Endothelial cell of umbilical vein (primary cell): ENCODE results near the gene PANX1. TPM values are rescaled to one million over a fixed set of nuclear protein-coding genes. Genes with fewer than 3 reads are reported as not detected.

ENCODE experiments used
- BruUV-seq: library from RNA; stranded (reverse); fragments of 400-500 nt; replicated peaks from 2 replicates; lab custom pipeline; 2021; lab: Mats Ljungman, UMichigan
- CTCF ChIA-PET: fragments of 300-600, 350-600 bp; sonication (Branson Sonifier 250); formaldehyde crosslinking; loops from one replicate; lab custom pipeline; 2021; ENCODE audit warnings: antibody characterized with exemption, inconsistent platforms; lab: Charles Lee
- POLR2A ChIA-PET: fragments of 300-600, 350-600 bp; sonication (Branson Sonifier 250); formaldehyde crosslinking; loops from one replicate; lab custom pipeline; 2021; ENCODE audit warnings: antibody characterized with exemption, inconsistent platforms; lab: Charles Lee
- DNase-seq: peaks from one replicate; pipeline ENCODE4 v3.0.0-alpha.2; 2011; ENCODE audit warnings: low read depth, low spot score
- FAIRE-seq: peaks from 2 replicates; lab custom pipeline; 2011; peaks lifted over from hg19 to GRCh38; lab: Jason Lieb, UNC
- H2AFZ ChIP-seq: 2 replicates; pipeline ENCODE4 v1.6.0; 2012; ENCODE audit warnings: low read depth, low read length, control low read depth, inconsistent platforms
- H3K27ac ChIP-seq: 2 replicates; pipeline ENCODE4 v1.5.1; 2011; ENCODE audit warnings: low read depth, mild to moderate bottlenecking, control low read depth, low read length, moderate library complexity; ENCODE audit not compliant: insufficient read depth
- H3K27me3 ChIP-seq, 2 experiments: 2 replicates each; pipeline versions ENCODE4 v1.6.0 to v1.6.1; 2011; ENCODE audit warnings: low read length in 2 of 2, mixed read lengths in 1 of 2; ENCODE audit not compliant: control insufficient read depth in 2 of 2, insufficient read depth in 2 of 2
- H3K36me3 ChIP-seq, 2 experiments: 2 replicates in 1 of 2; 3 replicates in 1 of 2; pipeline ENCODE4 v1.5.1; 2011; ENCODE audit warnings: low read length in 2 of 2, mild to moderate bottlenecking in 1 of 2, moderate library complexity in 1 of 2; ENCODE audit not compliant: control insufficient read depth in 2 of 2, insufficient read depth in 2 of 2; ENCODE audit errors: extremely low read depth in 1 of 2
- H3K4me1 ChIP-seq: 3 replicates; pipeline ENCODE4 v1.5.1; 2011; ENCODE audit warnings: mild to moderate bottlenecking, low read length; ENCODE audit not compliant: control insufficient read depth, insufficient read depth; ENCODE audit errors: extremely low read depth
- H3K4me2 ChIP-seq: 2 replicates; pipeline ENCODE4 v1.6.1; 2011; ENCODE audit warnings: low read length, control low read depth, mixed read lengths; ENCODE audit not compliant: insufficient read depth
- H3K4me3 ChIP-seq, 3 experiments: fragments of 200-600 bp in 1 of 3; sonication (generic), shearing (Covaris generic) in 1 of 3; replicated peaks in 1 of 3; 2 replicates each; pipeline ENCODE4 v1.5.1; 2011 to 2016; ENCODE audit warnings: control low read depth in 3 of 3, low read length in 3 of 3, mild to moderate bottlenecking in 2 of 3, inconsistent platforms in 1 of 3, low read depth in 1 of 3, moderate library complexity in 1 of 3; ENCODE audit not compliant: insufficient read depth in 1 of 3
- H3K79me2 ChIP-seq: 2 replicates; pipeline ENCODE4 v1.6.0; 2012; ENCODE audit warnings: low read length, inconsistent platforms; ENCODE audit not compliant: control insufficient read depth, insufficient read depth
- H3K9ac ChIP-seq: replicated peaks from 2 replicates; pipeline ENCODE3; 2011; ENCODE audit warnings: low read length, control low read depth; ENCODE audit not compliant: insufficient read depth; ENCODE audit errors: extremely low read depth
- H3K9me1 ChIP-seq: replicated peaks from 3 replicates; pipeline ENCODE4 v1.6.0; 2011; ENCODE audit warnings: mild to moderate bottlenecking, low read length; ENCODE audit not compliant: control insufficient read depth, insufficient read depth; ENCODE audit errors: extremely low read depth
- H3K9me3 ChIP-seq: replicated peaks from 2 replicates; pipeline ENCODE4 v1.5.1; 2012; ENCODE audit warnings: low read length, inconsistent platforms; ENCODE audit not compliant: control insufficient read depth, insufficient read depth
- H4K20me1 ChIP-seq: replicated peaks from 2 replicates; pipeline ENCODE3; 2011; ENCODE audit warnings: mild to moderate bottlenecking, low read length; ENCODE audit not compliant: control insufficient read depth, insufficient read depth; ENCODE audit errors: extremely low read depth
- EZH2 ChIP-seq: IDR thresholded peaks from 2 replicates; pipeline ENCODE4 v1.6.1; 2012; ENCODE audit warnings: borderline replicate concordance, low read depth, mild to moderate bottlenecking, moderate library complexity, low read length, inconsistent platforms; ENCODE audit not compliant: severe bottlenecking
- FOS ChIP-seq: IDR thresholded peaks from 2 replicates; pipeline ENCODE4 v1.6.1; 2011; ENCODE audit warnings: mild to moderate bottlenecking, low read length, moderate library complexity, borderline replicate concordance; ENCODE audit not compliant: insufficient read depth
- GATA2 ChIP-seq: IDR thresholded peaks from 2 replicates; pipeline ENCODE4 v1.7.0; 2011; ENCODE audit warnings: low read depth, mild to moderate bottlenecking, moderate library complexity, mixed read lengths, low read length; ENCODE audit not compliant: insufficient read length, insufficient read depth
- JUN ChIP-seq: IDR thresholded peaks from 2 replicates; pipeline ENCODE4 v1.6.1; 2011; ENCODE audit warnings: borderline replicate concordance, low read depth; ENCODE audit not compliant: insufficient read length, insufficient read depth
- MYC ChIP-seq: IDR thresholded peaks from one replicate; pipeline ENCODE4 v1.6.1; 2011; ENCODE audit warnings: mild to moderate bottlenecking, low read depth, low read length
- POLR2A ChIP-seq: IDR thresholded peaks from 2 replicates; pipeline ENCODE4 v1.6.1; 2012; ENCODE audit warnings: low read depth, mild to moderate bottlenecking, control low read depth, low read length
- POLR2AphosphoS5 ChIP-seq: IDR thresholded peaks from 2 replicates; pipeline ENCODE4 v1.6.1; 2012; ENCODE audit warnings: low read depth, mild to moderate bottlenecking, control low read depth, low read length, moderate library complexity; ENCODE audit not compliant: insufficient read depth
- dilution Hi-C: fragments of 300-500 bp; cut with MboI; formaldehyde crosslinking; loops from one replicate; pipeline ENCODE4 v1.15.0; 2019; ENCODE audit warnings: low sequenced_read_pairs; ENCODE audit not compliant: extremely low pct_ligation_motif_present
- intact Hi-C: fragments of 100-400 bp; cut with micrococcal nuclease; formaldehyde crosslinking; loops from one replicate; pipeline ENCODE4 v1.10.0; 2022
- polyA plus RNA-seq, 4 experiments: library from polyadenylated mRNA; depleted of rRNA in 3 of 4; stranded (reverse) in 3 of 4; unstranded in 1 of 4; fragments of >200 nt; gene quantifications; 2 replicates each; pipeline versions ENCODE4 v1.2.1 to v1.2.3, GENCODE V29; 2011 to 2012; ENCODE audit warnings: missing spikeins in 1 of 4
- total RNA-seq: library from RNA; stranded (reverse); gene quantifications from 2 replicates; pipeline ENCODE4 v1.2.3, GENCODE V29; 2021
- TF ChIP-seq, protein P1 (sequence below), 2 donors: IDR thresholded peaks; 1 replicate in 1 of 2; 2 replicates in 1 of 2; pipeline ENCODE4 v1.5.1; 2011; ENCODE audit warnings: low read length in 2 of 2, mild to moderate bottlenecking in 2 of 2, moderate library complexity in 2 of 2, control low read depth in 1 of 2, inconsistent platforms in 1 of 2, low read depth in 1 of 2; ENCODE audit not compliant: insufficient read depth in 1 of 2; ENCODE audit errors: extremely low read depth in 1 of 2
- TF ChIP-seq, protein P2 (sequence below): IDR thresholded peaks from 2 replicates; pipeline ENCODE4 v1.6.1; 2011; ENCODE audit not compliant: insufficient read depth, insufficient read length

PANX1 gene
- total and polyA plus RNA-seq, 2 donors (not counting 3 experiments of a cell fraction or from before 2014, with no cell fraction given): 9.5 to 20.9 TPM

DNA sequence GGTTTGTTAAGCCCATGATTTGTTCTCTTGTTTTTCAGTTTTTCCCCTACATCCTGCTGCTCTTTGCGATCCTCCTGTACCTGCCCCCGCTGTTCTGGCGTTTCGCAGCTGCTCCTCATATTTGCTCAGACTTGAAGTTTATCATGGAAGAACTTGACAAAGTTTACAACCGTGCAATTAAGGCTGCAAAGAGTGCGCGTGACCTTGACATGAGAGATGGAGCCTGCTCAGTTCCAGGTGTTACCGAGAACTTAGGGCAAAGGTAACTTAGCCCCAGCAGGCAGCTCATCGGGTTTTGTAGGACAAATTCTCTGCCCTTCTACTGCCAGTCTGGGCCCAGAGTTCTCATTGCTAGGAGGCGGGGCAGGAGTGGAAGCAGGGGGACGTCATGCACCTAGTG lies 49.7 kb downstream of the PANX1 start:
- TF ChIP-seq, protein P1, sequence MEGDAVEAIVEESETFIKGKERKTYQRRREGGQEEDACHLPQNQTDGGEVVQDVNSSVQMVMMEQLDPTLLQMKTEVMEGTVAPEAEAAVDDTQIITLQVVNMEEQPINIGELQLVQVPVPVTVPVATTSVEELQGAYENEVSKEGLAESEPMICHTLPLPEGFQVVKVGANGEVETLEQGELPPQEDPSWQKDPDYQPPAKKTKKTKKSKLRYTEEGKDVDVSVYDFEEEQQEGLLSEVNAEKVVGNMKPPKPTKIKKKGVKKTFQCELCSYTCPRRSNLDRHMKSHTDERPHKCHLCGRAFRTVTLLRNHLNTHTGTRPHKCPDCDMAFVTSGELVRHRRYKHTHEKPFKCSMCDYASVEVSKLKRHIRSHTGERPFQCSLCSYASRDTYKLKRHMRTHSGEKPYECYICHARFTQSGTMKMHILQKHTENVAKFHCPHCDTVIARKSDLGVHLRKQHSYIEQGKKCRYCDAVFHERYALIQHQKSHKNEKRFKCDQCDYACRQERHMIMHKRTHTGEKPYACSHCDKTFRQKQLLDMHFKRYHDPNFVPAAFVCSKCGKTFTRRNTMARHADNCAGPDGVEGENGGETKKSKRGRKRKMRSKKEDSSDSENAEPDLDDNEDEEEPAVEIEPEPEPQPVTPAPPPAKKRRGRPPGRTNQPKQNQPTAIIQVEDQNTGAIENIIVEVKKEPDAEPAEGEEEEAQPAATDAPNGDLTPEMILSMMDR (IDR thresholded peaks at IDR 0.05; ENCODE audit: extremely low read depth in 1 of 2, insufficient read depth in 1 of 2, low read depth in 1 of 2, low read length in 2 of 2): no peak
- no peak for TF ChIP-seq GATA2
- no peak for TF ChIP-seq POLR2A
- TF ChIP-seq FOS: no peak
- no peak for TF ChIP-seq EZH2
- peaks cover 2% of the 10 kb centered on the region for H3K79me2 ChIP-seq
- dilution Hi-C loops (no loop called here), intact Hi-C loops (no loop called here)
- no peaks in the 10 kb centered on the region for H4K20me1 ChIP-seq
- H3K4me1 ChIP-seq: no peaks in the 10 kb centered on the region
- BruUV-seq: no TSS peak
- no peak for DNase-seq
- no peak overlapping the region for H3K27ac ChIP-seq
- H3K36me3 ChIP-seq: peaks cover 0 to 5% of the 10 kb centered on the region in 2 experiments
- no peaks in the 10 kb centered on the region for H3K27me3 ChIP-seq
- POLR2A ChIA-PET: no interaction called here
- H3K4me3 ChIP-seq: no peak overlapping the region
- no peak overlapping the region for H3K9ac ChIP-seq
- no peak overlapping the region for H3K4me2 ChIP-seq
- H2AFZ ChIP-seq: no peak overlapping the region
- H3K9me1 ChIP-seq: no peaks in the 10 kb centered on the region
- no peak for FAIRE-seq
- CTCF ChIA-PET: interaction anchor here (1.5 kb wide), 1 partner anchor 13 kb away, joined by 3 read pairs; no protein-coding TSS in a partner anchor
- no peaks in the 10 kb centered on the region for H3K9me3 ChIP-seq

DNA sequence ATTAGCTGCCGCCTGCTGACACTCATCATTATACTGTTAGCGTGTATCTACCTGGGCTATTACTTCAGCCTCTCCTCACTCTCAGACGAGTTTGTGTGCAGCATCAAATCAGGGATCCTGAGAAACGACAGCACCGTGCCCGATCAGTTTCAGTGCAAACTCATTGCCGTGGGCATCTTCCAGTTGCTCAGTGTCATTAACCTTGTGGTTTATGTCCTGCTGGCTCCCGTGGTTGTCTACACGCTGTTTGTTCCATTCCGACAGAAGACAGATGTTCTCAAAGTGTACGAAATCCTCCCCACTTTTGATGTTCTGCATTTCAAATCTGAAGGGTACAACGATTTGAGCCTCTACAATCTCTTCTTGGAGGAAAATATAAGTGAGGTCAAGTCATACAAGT lies 51.1 kb downstream of the PANX1 start:
- dilution Hi-C loops (no loop called here), intact Hi-C loops (loop anchor here (5.0 kb wide), 1 partner anchor 257 kb away; no protein-coding TSS in a partner anchor)

More for the DNA sequence above, 51.1 kb downstream of the PANX1 start:
- Histone ChIP-seq H3K4me1 (no peaks in the 10 kb centered on the region), H3K9me3 (no peaks in the 10 kb centered on the region), H3K27ac (no peak overlapping the region), H3K36me3 (peaks cover 0 to 5% of the 10 kb centered on the region in 2 experiments), H2AFZ (no peak overlapping the region), H3K79me2 (no peaks in the 10 kb centered on the region), H3K27me3 (no peaks in the 10 kb centered on the region), H3K9ac (no peak overlapping the region), H3K4me2 (no peak overlapping the region), H3K4me3 (no peak overlapping the region), H3K9me1 (no peaks in the 10 kb centered on the region), H4K20me1 (no peaks in the 10 kb centered on the region)
- ChIA-PET CTCF (no interaction called here), POLR2A (no interaction called here)
- TF ChIP-seq POLR2A (no peak), POLR2AphosphoS5 (no peak), GATA2 (no peak), JUN (no peak), FOS (no peak), EZH2 (no peak), MYC (no peak)
- TF ChIP-seq, protein P2, sequence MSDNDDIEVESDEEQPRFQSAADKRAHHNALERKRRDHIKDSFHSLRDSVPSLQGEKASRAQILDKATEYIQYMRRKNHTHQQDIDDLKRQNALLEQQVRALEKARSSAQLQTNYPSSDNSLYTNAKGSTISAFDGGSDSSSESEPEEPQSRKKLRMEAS: no peak
- TF ChIP-seq, protein P1 (IDR thresholded peaks at IDR 0.05; ENCODE audit: extremely low read depth in 1 of 2, insufficient read depth in 1 of 2, low read depth in 1 of 2, low read length in 2 of 2): no peak
- BruUV-seq: no TSS peak
- FAIRE-seq (no peak), DNase-seq (no peak)
